ENCODE results near the gene SHISAL1.
A peak's percentile ranks its signal among the peaks of the same experiment; 100 is the strongest.
"Not testable (repeated sequence)": the region's sequence is repeated elsewhere in the genome, so short reads cannot be mapped to it uniquely, and the experiment has no call there.

Gene SHISAL1

GRCh38 chr22:44335066-44335839 lies 22.5 kb upstream of the SHISAL1 start:
- Mint-ChIP-seq H3K27me3 (peaks cover 14% of the 10 kb centered on the region), H3K27ac (no peak overlapping the region), H3K9me3 (no peaks in the 10 kb centered on the region), H3K4me1 (peaks cover 14% of the 10 kb centered on the region), H3K4me3 (no peak overlapping the region)
- DNase-seq (no peak), ATAC-seq (no peak)

DNA sequence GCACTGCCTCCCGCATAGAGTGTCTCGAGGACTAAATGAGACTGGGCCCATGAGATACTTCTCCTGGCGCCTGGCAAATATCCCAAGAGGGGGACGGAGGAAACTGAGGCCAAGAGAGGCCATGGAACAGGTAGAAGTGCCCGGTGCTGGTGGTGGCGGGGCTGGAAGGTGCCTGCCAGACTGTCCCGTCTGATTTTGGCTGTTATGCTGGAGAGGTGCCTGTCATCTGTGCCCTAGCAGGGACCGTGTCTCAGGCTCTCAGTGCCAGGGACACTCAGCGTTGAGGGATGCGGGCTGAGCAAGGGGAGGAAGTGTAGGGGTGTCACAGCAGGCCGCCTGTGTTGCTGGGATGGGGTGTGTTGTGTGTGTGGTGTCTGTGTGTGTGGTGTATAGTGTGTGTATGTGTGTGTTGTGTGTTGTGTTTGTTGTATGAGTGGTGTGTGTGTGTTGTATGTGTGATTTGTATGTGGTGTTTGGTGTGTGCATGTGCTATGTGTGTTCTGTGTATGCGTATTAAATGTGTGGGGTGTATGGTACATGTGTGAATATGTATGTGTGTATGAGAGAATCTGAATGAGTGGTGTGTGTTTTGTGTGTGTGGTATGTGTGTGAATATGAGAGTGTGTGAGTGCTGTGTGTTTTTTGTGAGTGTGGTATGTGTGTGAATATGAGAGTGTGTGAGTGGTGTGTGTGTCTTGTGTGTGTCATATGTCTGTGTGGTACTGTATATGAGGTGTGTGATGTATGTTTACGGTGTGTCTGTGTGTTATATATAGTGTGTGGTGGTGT lies 21.3 kb upstream of the SHISAL1 start:
- DNase-seq (no peak), ATAC-seq (no peak)
- Mint-ChIP-seq H3K27ac (no peak overlapping the region), H3K27me3 (peaks cover 25% of the 10 kb centered on the region), H3K9me3 (no peaks in the 10 kb centered on the region), H3K4me1 (peaks cover 25% of the 10 kb centered on the region), H3K4me3 (no peak overlapping the region)

DNA sequence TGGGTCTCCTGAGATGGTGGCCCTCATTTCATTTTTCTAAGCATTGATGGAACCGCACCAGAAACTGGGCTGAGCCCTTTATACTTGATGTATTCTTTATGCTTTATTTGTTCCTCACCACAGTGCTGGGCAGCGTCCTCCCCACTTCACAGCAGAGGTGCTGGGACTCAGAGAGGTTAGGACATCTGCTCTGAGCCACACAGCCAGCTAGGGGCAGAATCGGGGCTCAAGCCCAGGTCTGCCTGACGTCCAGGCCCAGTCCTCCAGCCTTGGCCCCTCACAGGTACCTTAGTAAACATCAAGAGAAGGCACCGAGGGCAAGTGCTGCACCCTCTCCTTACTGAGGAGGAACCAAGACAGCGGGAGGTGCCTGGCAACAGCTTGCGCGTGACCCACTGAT lies 20.2 kb upstream of the SHISAL1 start:
- H3K4me1 Mint-ChIP-seq, result peaks cover 36% of the 10 kb centered on the region
- no peak overlapping the region for H3K27ac Mint-ChIP-seq
- ATAC-seq (no peak), DNase-seq (no peak)
- peaks cover 36% of the 10 kb centered on the region for H3K27me3 Mint-ChIP-seq
- no peak overlapping the region for H3K4me3 Mint-ChIP-seq
- no peaks in the 10 kb centered on the region for H3K9me3 Mint-ChIP-seq

GRCh38 chr22:44331881-44332714 lies 19.3 kb upstream of the SHISAL1 start:
- no peak for ATAC-seq
- Mint-ChIP-seq H3K9me3 (no peaks in the 10 kb centered on the region), H3K27ac (no peak overlapping the region), H3K4me3 (peak overlapping the region; percentile 72 to 73), H3K27me3 (peaks cover 44% of the 10 kb centered on the region), H3K4me1 (peaks cover 31% of the 10 kb centered on the region)
- DNase-seq, result no peak

GRCh38 chr22:44330744-44331660 lies 18.3 kb upstream of the SHISAL1 start:
- H3K27me3 Mint-ChIP-seq, result peaks cover 55% of the 10 kb centered on the region
- no peaks in the 10 kb centered on the region for H3K9me3 Mint-ChIP-seq
- no peak overlapping the region for H3K4me3 Mint-ChIP-seq
- peaks cover 42% of the 10 kb centered on the region for H3K4me1 Mint-ChIP-seq
- DNase-seq (no peak), ATAC-seq (no peak)
- peak overlapping the region in 1 of 2 donors; percentile 3 for H3K27ac Mint-ChIP-seq

DNA sequence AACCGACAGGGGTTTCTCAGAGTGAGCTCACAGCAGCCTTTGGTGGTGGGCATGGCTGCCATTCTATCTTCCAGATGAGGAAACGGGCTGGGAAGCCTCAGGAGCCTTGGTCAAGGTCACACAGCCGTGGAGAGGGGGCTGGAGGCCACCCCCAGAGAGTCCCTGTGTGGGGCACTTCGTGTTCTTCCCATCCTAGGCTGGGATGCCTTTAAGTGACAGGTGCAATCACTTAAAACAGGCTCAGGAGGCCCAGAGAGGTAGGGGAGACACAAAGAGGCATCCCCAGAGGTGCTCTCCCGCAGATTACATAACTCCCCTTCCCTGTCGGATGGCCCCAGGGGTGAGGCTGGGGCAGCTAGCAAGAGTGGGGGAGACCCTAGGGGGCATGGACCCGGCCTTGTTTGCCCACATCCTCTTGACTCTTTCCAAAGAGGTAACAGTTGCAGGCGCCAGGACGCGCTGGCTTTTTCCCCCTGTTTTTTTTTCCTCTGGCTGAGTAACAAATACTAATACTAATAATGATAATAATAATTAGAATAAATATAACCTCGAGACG lies 17.5 kb upstream of the SHISAL1 start:
- ATAC-seq (no peak), DNase-seq (no peak)
- H3K9me3 Mint-ChIP-seq, result no peaks in the 10 kb centered on the region
- no peak overlapping the region for H3K4me3 Mint-ChIP-seq
- H3K27ac Mint-ChIP-seq, result no peak overlapping the region
- H3K4me1 Mint-ChIP-seq, result peaks cover 48% of the 10 kb centered on the region
- H3K27me3 Mint-ChIP-seq, result peaks cover 62% of the 10 kb centered on the region

- Mint-ChIP-seq H3K4me1 (peaks cover 48% of the 10 kb centered on the region), H3K4me3 (no peak overlapping the region), H3K9me3 (no peaks in the 10 kb centered on the region), H3K27ac (peak overlapping the region in 1 of 2 donors; percentile 87), H3K27me3 (peaks cover 62% of the 10 kb centered on the region)
- ATAC-seq, result peak; percentile 75
- peak; percentile 58 to 63 for DNase-seq
These were observed 16.5 kb upstream of the SHISAL1 start for GRCh38 chr22:44329179-44329796.

DNA sequence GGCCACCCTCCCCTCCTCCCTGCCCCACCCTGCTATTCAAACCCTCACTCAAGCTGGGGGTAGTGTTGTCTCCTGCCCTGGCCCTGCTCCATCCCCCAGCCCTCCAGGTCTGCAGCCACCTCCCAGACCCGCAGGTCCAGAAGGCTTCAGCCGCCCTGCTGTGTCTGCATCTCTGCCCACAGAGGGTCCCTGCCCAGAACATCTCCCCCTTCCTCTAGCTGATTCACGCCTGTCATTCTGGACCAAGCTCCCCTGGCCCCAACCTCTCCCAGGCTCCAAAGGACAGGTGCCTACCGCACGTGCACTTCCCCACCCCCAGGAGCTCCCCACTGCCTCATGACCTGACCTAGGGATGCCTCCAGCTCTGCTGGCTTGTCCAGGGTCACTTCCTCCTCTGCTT lies 16.0 kb upstream of the SHISAL1 start:
- DNase-seq, result no peak
- Mint-ChIP-seq H3K9me3 (no peaks in the 10 kb centered on the region), H3K4me3 (no peak overlapping the region), H3K27me3 (peaks cover 68% of the 10 kb centered on the region), H3K4me1 (peaks cover 48% of the 10 kb centered on the region), H3K27ac (peak overlapping the region in 1 of 2 donors; percentile 87)
- peak; percentile 6 for ATAC-seq

DNA sequence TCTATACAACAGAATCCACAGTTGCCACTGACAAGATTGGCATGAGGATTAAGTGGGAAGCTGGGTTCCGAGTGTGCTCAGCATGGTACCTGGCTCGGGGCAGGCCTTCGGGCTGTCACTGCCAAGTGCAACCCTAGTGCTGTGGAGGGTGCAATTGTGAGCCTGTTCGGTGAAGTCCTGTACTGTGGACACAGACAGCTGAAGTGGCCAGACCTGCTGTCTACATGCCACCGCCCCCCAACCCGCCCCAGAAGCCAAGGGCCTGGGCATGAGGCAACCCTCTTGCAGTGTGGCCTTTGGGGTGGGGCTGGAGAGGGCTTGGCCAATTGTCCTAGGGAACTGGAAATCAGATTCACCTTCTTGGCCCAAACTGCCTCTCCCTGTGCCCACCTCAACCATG lies 15.6 kb upstream of the SHISAL1 start:
- no peak overlapping the region for H3K27ac Mint-ChIP-seq
- H3K4me1 Mint-ChIP-seq, result peaks cover 48% of the 10 kb centered on the region
- DNase-seq (no peak), ATAC-seq (no peak)
- no peak overlapping the region for H3K4me3 Mint-ChIP-seq
- H3K27me3 Mint-ChIP-seq, result peaks cover 72% of the 10 kb centered on the region
- no peaks in the 10 kb centered on the region for H3K9me3 Mint-ChIP-seq

GRCh38 chr22:44326491-44326885 lies 13.7 kb upstream of the SHISAL1 start:
- Mint-ChIP-seq H3K27me3 (peaks cover 60% of the 10 kb centered on the region), H3K4me3 (peak overlapping the region; percentile 68 to 83), H3K27ac (no peak overlapping the region), H3K9me3 (no peaks in the 10 kb centered on the region), H3K4me1 (peaks cover 51% of the 10 kb centered on the region)
- DNase-seq, result no peak
- ATAC-seq, result no peak

GRCh38 chr22:44325718-44326490 lies 13.2 kb upstream of the SHISAL1 start:
- peak overlapping the region; percentile 68 to 83 for H3K4me3 Mint-ChIP-seq
- no peaks in the 10 kb centered on the region for H3K9me3 Mint-ChIP-seq
- peaks cover 60% of the 10 kb centered on the region for H3K27me3 Mint-ChIP-seq
- ATAC-seq (no peak), DNase-seq (no peak)
- H3K27ac Mint-ChIP-seq, result peak overlapping the region; percentile 60 to 74
- peaks cover 51% of the 10 kb centered on the region for H3K4me1 Mint-ChIP-seq

DNA sequence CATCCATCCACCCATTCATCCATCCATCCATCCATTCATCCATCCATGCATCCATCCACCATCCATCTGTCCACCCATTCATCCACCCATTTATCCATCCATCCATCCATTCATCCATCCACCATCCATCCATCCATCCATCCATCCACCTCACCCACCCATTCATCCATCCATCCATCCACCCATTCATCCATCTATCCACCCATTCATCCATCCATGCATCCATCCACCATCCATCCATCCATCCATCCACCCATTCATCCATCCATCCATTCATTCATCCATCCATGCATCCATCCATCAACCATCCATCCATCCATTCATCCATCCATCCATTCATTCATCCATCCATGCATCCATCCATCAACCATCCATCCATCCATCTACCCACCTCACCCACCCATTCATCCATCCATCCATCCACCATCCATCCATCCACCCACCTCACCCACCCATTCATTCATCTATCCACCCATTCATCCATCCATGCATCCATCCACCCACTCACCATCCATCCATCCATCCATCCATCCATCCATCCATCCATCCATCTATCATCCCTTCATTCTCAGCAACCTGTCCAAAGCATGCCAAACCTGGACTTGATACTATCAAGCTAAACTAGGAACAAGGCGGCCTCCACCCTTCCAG lies 10.5 kb upstream of the SHISAL1 start:
- peaks cover 32% of the 10 kb centered on the region for H3K4me1 Mint-ChIP-seq
- not testable (repeated sequence) for H3K4me3 Mint-ChIP-seq, DNase-seq, H3K27ac Mint-ChIP-seq, H3K9me3 Mint-ChIP-seq, ATAC-seq
- peaks cover 41% of the 10 kb centered on the region for H3K27me3 Mint-ChIP-seq

DNA sequence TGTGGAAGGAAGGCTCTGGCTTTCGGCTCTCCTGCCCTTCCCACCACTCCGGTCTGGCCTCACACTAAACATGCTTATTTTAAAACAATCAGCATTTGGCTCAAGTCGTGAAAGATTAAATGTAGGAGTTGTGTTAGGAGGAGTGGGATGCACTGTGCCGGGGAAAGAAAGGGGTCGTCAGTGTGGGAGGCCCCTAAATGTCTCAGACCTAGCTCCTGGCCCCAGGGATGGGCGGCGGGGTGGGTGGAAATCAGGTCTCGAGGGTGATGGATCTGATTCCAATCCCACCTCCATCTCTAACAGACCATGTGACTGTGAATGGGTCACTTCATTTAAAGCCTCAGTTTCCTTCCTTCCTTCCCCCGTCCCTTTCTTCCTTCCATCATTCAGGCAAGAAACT lies 6.9 kb upstream of the SHISAL1 start:
- no peak overlapping the region for H3K4me3 Mint-ChIP-seq
- H3K9me3 Mint-ChIP-seq, result no peaks in the 10 kb centered on the region
- DNase-seq, result no peak
- H3K27me3 Mint-ChIP-seq, result peaks cover 12% of the 10 kb centered on the region
- ATAC-seq, result no peak
- no peak overlapping the region for H3K27ac Mint-ChIP-seq
- H3K4me1 Mint-ChIP-seq, result peaks cover 24% of the 10 kb centered on the region

Measured in stimulated activated naive CD8-positive, alpha-beta T cell treated with anti-CD3 and anti-CD28 coated beads, Interleukin-15, amount 100 ng/mL, for 72 hours (primary cell).